CD8-positive, alpha-beta memory T cell (primary cell): ENCODE results near the gene KCNAB1. TPM values are rescaled to one million over a fixed set of nuclear protein-coding genes. Genes with fewer than 3 reads are reported as not detected.

ENCODE experiments used
- CTCF ChIA-PET: fragments of 350-600 bp; sonication (Branson Sonifier 250); formaldehyde crosslinking; loops from one replicate; lab custom pipeline; 2021; ENCODE audit warnings: antibody characterized with exemption; lab: Charles Lee
- POLR2A ChIA-PET: fragments of 350-600 bp; sonication (Branson Sonifier 250); formaldehyde crosslinking; loops from one replicate; lab custom pipeline; 2021; ENCODE audit warnings: antibody characterized with exemption; lab: Charles Lee
- DNase-seq, 5 donors: peaks; one replicate each; pipeline versions ENCODE4 v3.0.0 to v3.0.0-alpha.2; 2020 to 2022; ENCODE audit warnings: mixed read lengths in 1 of 5
- H3K27ac ChIP-seq: one replicate; pipeline ENCODE4 v1.7.0; 2013; ENCODE audit warnings: low read depth, mild to moderate bottlenecking, low read length, moderate library complexity
- H3K27me3 ChIP-seq: 2 replicates; pipeline ENCODE4 v1.7.0; 2013; ENCODE audit warnings: low read length, mild to moderate bottlenecking; ENCODE audit not compliant: insufficient read depth, poor library complexity, severe bottlenecking
- H3K36me3 ChIP-seq: 2 replicates; pipeline ENCODE4 v1.7.0; 2013; ENCODE audit warnings: mild to moderate bottlenecking, low read length, moderate library complexity; ENCODE audit not compliant: insufficient read depth
- H3K4me1 ChIP-seq: 2 replicates; pipeline ENCODE4 v1.7.0; 2013; ENCODE audit warnings: mild to moderate bottlenecking, low read length, moderate library complexity; ENCODE audit not compliant: insufficient read depth
- H3K4me3 ChIP-seq: 2 replicates; pipeline ENCODE4 v1.7.0; 2013; ENCODE audit warnings: mild to moderate bottlenecking, low read length
- H3K9me3 ChIP-seq: 2 replicates; pipeline ENCODE4 v1.7.0; 2013; ENCODE audit warnings: mild to moderate bottlenecking, low read length
- H3K27ac Mint-ChIP-seq, 8 donors: one replicate each; pipeline ENCODE4 v1.8.0; 2020 to 2021; ENCODE audit warnings: mixed read lengths in 8 of 8, mild to moderate bottlenecking in 6 of 8, inconsistent platforms in 3 of 8, moderate library complexity in 3 of 8
- H3K27me3 Mint-ChIP-seq, 2 donors: one replicate each; pipeline ENCODE4 v1.8.0; 2020 to 2021; ENCODE audit warnings: mixed read lengths in 2 of 2, mild to moderate bottlenecking in 1 of 2, moderate library complexity in 1 of 2
- H3K36me3 Mint-ChIP-seq, 3 donors: one replicate each; pipeline ENCODE4 v1.8.0; 2020 to 2021; ENCODE audit warnings: mixed read lengths in 3 of 3, inconsistent platforms in 1 of 3, mild to moderate bottlenecking in 1 of 3
- H3K4me1 Mint-ChIP-seq, 3 donors: one replicate each; pipeline ENCODE4 v1.8.0; 2020 to 2021; ENCODE audit warnings: mixed read lengths in 3 of 3, inconsistent platforms in 1 of 3, mild to moderate bottlenecking in 1 of 3
- H3K4me3 Mint-ChIP-seq, 7 donors: one replicate each; pipeline ENCODE4 v1.8.0; 2020 to 2021; ENCODE audit warnings: mixed read lengths in 7 of 7, mild to moderate bottlenecking in 6 of 7, moderate library complexity in 4 of 7, inconsistent platforms in 2 of 7
- H3K9me3 Mint-ChIP-seq, 5 donors: one replicate each; pipeline ENCODE4 v1.8.0; 2020 to 2022; ENCODE audit warnings: mixed read lengths in 5 of 5, mild to moderate bottlenecking in 3 of 5, moderate library complexity in 2 of 5, inconsistent platforms in 1 of 5
- polyA plus RNA-seq: library from polyadenylated mRNA; unstranded; fragments of 300-500 nt; fragmentation: Illumina TruSeq; gene quantifications from one replicate; pipeline ENCODE4 v1.2.3, GENCODE V29; 2021
- total RNA-seq, 2 experiments: library from RNA; stranded (reverse); gene quantifications; one replicate each; pipeline ENCODE4 v1.2.3, GENCODE V29; 2021

Gene KCNAB1
- total and polyA plus RNA-seq, 3 experiments from 2014 or later: 0.32 TPM; not detected in 2

- DNase-seq: peak; percentile 10 to 66 (median 24)
- peaks cover 0 to 2% of the 10 kb centered on the region in 2 donors for H3K27me3 Mint-ChIP-seq
- Histone ChIP-seq H3K27me3 (no peaks in the 10 kb centered on the region), H3K27ac (no peak overlapping the region), H3K9me3 (no peaks in the 10 kb centered on the region), H3K4me1 (no peaks in the 10 kb centered on the region), H3K4me3 (no peak overlapping the region), H3K36me3 (no peaks in the 10 kb centered on the region)
- no peaks in the 10 kb centered on the region for H3K36me3 Mint-ChIP-seq
- peaks cover 0 to 7% (median 7%) of the 10 kb centered on the region in 3 donors for H3K4me1 Mint-ChIP-seq
- ChIA-PET CTCF (interaction anchor here (0.7 to 7.5 kb wide), 21 partner anchors 9 to 986 kb away, joined by 3 to 85 read pairs (median 4); partner anchors contain the start of gene C3orf33), POLR2A (no interaction called here)
- H3K9me3 Mint-ChIP-seq: no peaks in the 10 kb centered on the region
- H3K4me3 Mint-ChIP-seq: no peak overlapping the region
- H3K27ac Mint-ChIP-seq: peak overlapping the region in 1 of 8 donors; percentile 22
Measured at GRCh38 chr3:156151824-156152428, 31.5 kb downstream of the KCNAB1 start.

- ChIA-PET CTCF (interaction anchor here (0.8 to 1.2 kb wide), 2 partner anchors 8 to 351 kb away, joined by 3 read pairs; no protein-coding TSS in a partner anchor), POLR2A (no interaction called here)
- Mint-ChIP-seq H3K4me3 (no peak overlapping the region), H3K4me1 (peaks cover 11 to 32% (median 18%) of the 10 kb centered on the region in 3 donors), H3K36me3 (no peaks in the 10 kb centered on the region), H3K9me3 (no peaks in the 10 kb centered on the region), H3K27ac (peak overlapping the region in 2 of 8 donors; percentile 1), H3K27me3 (peaks cover 0 to 3% of the 10 kb centered on the region in 2 donors)
- Histone ChIP-seq H3K4me3 (no peak overlapping the region), H3K9me3 (no peaks in the 10 kb centered on the region), H3K27ac (no peak overlapping the region), H3K27me3 (no peaks in the 10 kb centered on the region), H3K4me1 (peaks cover 11% of the 10 kb centered on the region), H3K36me3 (no peaks in the 10 kb centered on the region)
- DNase-seq: no peak
Measured at GRCh38 chr3:156158656-156159295, 38.4 kb downstream of the KCNAB1 start.

GRCh38 chr3:156160647-156161046 is 40.3 kb downstream of the KCNAB1 start:
- H3K27ac Mint-ChIP-seq: peak overlapping the region in 7 of 8 donors; percentile 0 to 79 (median 49)
- H3K36me3 Mint-ChIP-seq: no peaks in the 10 kb centered on the region
- peaks cover 11 to 32% (median 18%) of the 10 kb centered on the region in 3 donors for H3K4me1 Mint-ChIP-seq
- no peaks in the 10 kb centered on the region for H3K9me3 Mint-ChIP-seq
- POLR2A ChIA-PET: interaction anchor here (0.8 kb wide), 1 partner anchor 323 kb away, joined by 4 read pairs; no protein-coding TSS in a partner anchor
- H3K4me3 ChIP-seq: peak overlapping the region; percentile 45
- DNase-seq: no peak
- CTCF ChIA-PET: interaction anchor here (0.7 to 0.8 kb wide), 4 partner anchors 8 to 17 kb away, joined by 3 to 5 read pairs (median 4); no protein-coding TSS in a partner anchor
- peaks cover 0 to 4% of the 10 kb centered on the region in 2 donors for H3K27me3 Mint-ChIP-seq
- H3K9me3 ChIP-seq: no peaks in the 10 kb centered on the region
- peak overlapping the region; percentile 20 for H3K27ac ChIP-seq
- peak overlapping the region; percentile 7 to 75 (median 66) for H3K4me3 Mint-ChIP-seq
- H3K4me1 ChIP-seq: peaks cover 11% of the 10 kb centered on the region
- H3K27me3 ChIP-seq: no peaks in the 10 kb centered on the region
- no peaks in the 10 kb centered on the region for H3K36me3 ChIP-seq

- POLR2A ChIA-PET: no interaction called here
- H3K36me3 Mint-ChIP-seq: no peaks in the 10 kb centered on the region
Measured at GRCh38 chr3:156161172-156161571, 40.8 kb downstream of the KCNAB1 start.

GRCh38 chr3:156163848-156164247 is 43.5 kb downstream of the KCNAB1 start:
- Histone ChIP-seq H3K9me3 (no peaks in the 10 kb centered on the region), H3K36me3 (no peaks in the 10 kb centered on the region), H3K4me1 (peaks cover 11% of the 10 kb centered on the region), H3K27ac (no peak overlapping the region), H3K4me3 (no peak overlapping the region), H3K27me3 (no peaks in the 10 kb centered on the region)
- no peak overlapping the region for H3K27ac Mint-ChIP-seq
- DNase-seq: no peak
- H3K4me3 Mint-ChIP-seq: no peak overlapping the region
- CTCF ChIA-PET: no interaction called here
- H3K36me3 Mint-ChIP-seq: no peaks in the 10 kb centered on the region
- peaks cover 11 to 28% (median 18%) of the 10 kb centered on the region in 3 donors for H3K4me1 Mint-ChIP-seq
- POLR2A ChIA-PET: no interaction called here
- no peaks in the 10 kb centered on the region for H3K9me3 Mint-ChIP-seq
- peaks cover 4 to 8% of the 10 kb centered on the region in 2 donors for H3K27me3 Mint-ChIP-seq

More at GRCh38 chr3:156161172-156161571, 40.8 kb downstream of the KCNAB1 start:
- peaks cover 11 to 32% (median 18%) of the 10 kb centered on the region in 3 donors for H3K4me1 Mint-ChIP-seq
- Histone ChIP-seq H3K4me1 (peaks cover 11% of the 10 kb centered on the region), H3K27ac (peak overlapping the region; percentile 20), H3K27me3 (no peaks in the 10 kb centered on the region), H3K36me3 (no peaks in the 10 kb centered on the region), H3K4me3 (peak overlapping the region; percentile 45), H3K9me3 (no peaks in the 10 kb centered on the region)
- no peaks in the 10 kb centered on the region for H3K9me3 Mint-ChIP-seq
- H3K27ac Mint-ChIP-seq: peak overlapping the region; percentile 0 to 79 (median 52)
- peaks cover 0 to 4% of the 10 kb centered on the region in 2 donors for H3K27me3 Mint-ChIP-seq
- H3K4me3 Mint-ChIP-seq: peak overlapping the region in 5 of 7 donors; percentile 21 to 75 (median 70)
- CTCF ChIA-PET: interaction anchor here (0.9 kb wide), 1 partner anchor 8 kb away, joined by 3 read pairs; no protein-coding TSS in a partner anchor
- peak in 3 of 5 donors; percentile 6 to 36 (median 34) for DNase-seq

GRCh38 chr3:156166808-156167207 is 46.4 kb downstream of the KCNAB1 start:
- H3K4me1 Mint-ChIP-seq: no peaks in the 10 kb centered on the region
- Histone ChIP-seq H3K4me1 (no peaks in the 10 kb centered on the region), H3K27ac (no peak overlapping the region), H3K9me3 (no peaks in the 10 kb centered on the region), H3K27me3 (no peaks in the 10 kb centered on the region), H3K36me3 (no peaks in the 10 kb centered on the region), H3K4me3 (no peak overlapping the region)
- ChIA-PET POLR2A (no interaction called here), CTCF (interaction anchor here (2.0 kb wide), 1 partner anchor 15 kb away, joined by 6 read pairs; no protein-coding TSS in a partner anchor)
- no peak overlapping the region for H3K27ac Mint-ChIP-seq
- H3K36me3 Mint-ChIP-seq: no peaks in the 10 kb centered on the region
- DNase-seq: no peak
- H3K4me3 Mint-ChIP-seq: no peak overlapping the region
- peaks cover 10 to 22% of the 10 kb centered on the region in 2 donors for H3K27me3 Mint-ChIP-seq
- no peaks in the 10 kb centered on the region for H3K9me3 Mint-ChIP-seq

- no peaks in the 10 kb centered on the region for H3K36me3 Mint-ChIP-seq
- CTCF ChIA-PET: interaction anchor here (0.6 to 1.3 kb wide), 3 partner anchors 10 to 1493 kb away, joined by 3 to 4 read pairs (median 3); no protein-coding TSS in a partner anchor
Measured at GRCh38 chr3:156170571-156170970, 50.2 kb downstream of the KCNAB1 start.

More at GRCh38 chr3:156170571-156170970, 50.2 kb downstream of the KCNAB1 start:
- no peak overlapping the region for H3K27ac Mint-ChIP-seq
- Histone ChIP-seq H3K27me3 (no peaks in the 10 kb centered on the region), H3K4me1 (no peaks in the 10 kb centered on the region), H3K36me3 (no peaks in the 10 kb centered on the region), H3K27ac (no peak overlapping the region), H3K9me3 (no peaks in the 10 kb centered on the region), H3K4me3 (no peak overlapping the region)
- DNase-seq: no peak
- H3K27me3 Mint-ChIP-seq: peaks cover 9 to 28% of the 10 kb centered on the region in 2 donors
- H3K9me3 Mint-ChIP-seq: no peaks in the 10 kb centered on the region
- H3K4me1 Mint-ChIP-seq: no peaks in the 10 kb centered on the region
- H3K4me3 Mint-ChIP-seq: no peak overlapping the region
- POLR2A ChIA-PET: no interaction called here
